Measurements from ENCODE around the gene AMDHD1.
A peak's percentile ranks its signal among the peaks of the same experiment; 100 is the strongest.

The AMDHD1 gene

GRCh38 chr12:95942524-95943329 lies 404 bp upstream of the AMDHD1 start, which contains the start of gene CCDC38:
Gene CCDC38, minus strand, starts transcription at chr12:95942614. Its CDS starts 6,105 bp downstream, at chr12:95936509.
- Histone ChIP-seq H3K27me3 (ENCODE audit: control insufficient read depth in 2 of 2, insufficient read depth in 2 of 2, low read length in 2 of 2) (no peaks in the 10 kb centered on the region), H3K27ac (ENCODE audit: low read depth in 2 of 2, low read length in 2 of 2) (peak within 1 kb of the TSS; percentile 31 to 78), H3K4me3 (ENCODE audit: low read length in 2 of 2) (peak within 1 kb of the TSS; percentile 79 to 96), H3K9ac (ENCODE audit: low read depth in 1 of 2, low read length in 2 of 2) (peak within 1 kb of the TSS; percentile 50 to 84), H3K9me3 (ENCODE audit: control insufficient read depth in 2 of 2, low read length in 2 of 2) (no peaks in the 10 kb centered on the region), H3K4me1 (ENCODE audit: control insufficient read depth in 2 of 2, insufficient read depth in 2 of 2, low read length in 2 of 2) (peaks cover 4 to 5% of the 10 kb centered on the region in 2 donors), H3K36me3 (ENCODE audit: control insufficient read depth in 2 of 2, insufficient read depth in 2 of 2, low read length in 2 of 2) (no peaks in the 10 kb centered on the region)

- H3K4me3 ChIP-seq (ENCODE audit: low read length in 2 of 2), result no peak overlapping the region
- no peaks in the 10 kb centered on the region for H3K36me3 ChIP-seq (ENCODE audit: control insufficient read depth in 2 of 2, insufficient read depth in 2 of 2, low read length in 2 of 2)
- no peak overlapping the region for H3K9ac ChIP-seq (ENCODE audit: low read depth in 1 of 2, low read length in 2 of 2)
- H3K27me3 ChIP-seq (ENCODE audit: control insufficient read depth in 2 of 2, insufficient read depth in 2 of 2, low read length in 2 of 2), result no peaks in the 10 kb centered on the region
- H3K27ac ChIP-seq (ENCODE audit: low read depth in 2 of 2, low read length in 2 of 2), result no peak overlapping the region
- H3K9me3 ChIP-seq (ENCODE audit: control insufficient read depth in 2 of 2, low read length in 2 of 2), result no peaks in the 10 kb centered on the region
- H3K4me1 ChIP-seq (ENCODE audit: control insufficient read depth in 2 of 2, insufficient read depth in 2 of 2, low read length in 2 of 2), result peaks cover 4 to 5% of the 10 kb centered on the region in 2 donors
Observed at GRCh38 chr12:95944108-95944704, 1.1 kb downstream of the AMDHD1 start.

GRCh38 chr12:95949477-95950206 lies 6.5 kb downstream of the AMDHD1 start:
- Histone ChIP-seq H3K36me3 (ENCODE audit: control insufficient read depth in 2 of 2, insufficient read depth in 2 of 2, low read length in 2 of 2) (no peaks in the 10 kb centered on the region), H3K9me3 (ENCODE audit: control insufficient read depth in 2 of 2, low read length in 2 of 2) (no peaks in the 10 kb centered on the region), H3K4me3 (ENCODE audit: low read length in 2 of 2) (no peak overlapping the region), H3K27me3 (ENCODE audit: control insufficient read depth in 2 of 2, insufficient read depth in 2 of 2, low read length in 2 of 2) (no peaks in the 10 kb centered on the region), H3K27ac (ENCODE audit: low read depth in 2 of 2, low read length in 2 of 2) (no peak overlapping the region), H3K9ac (ENCODE audit: low read depth in 1 of 2, low read length in 2 of 2) (no peak overlapping the region), H3K4me1 (ENCODE audit: control insufficient read depth in 2 of 2, insufficient read depth in 2 of 2, low read length in 2 of 2) (no peaks in the 10 kb centered on the region)

- Histone ChIP-seq H3K9ac (ENCODE audit: low read depth in 1 of 2, low read length in 2 of 2) (no peak overlapping the region), H3K27me3 (ENCODE audit: control insufficient read depth in 2 of 2, insufficient read depth in 2 of 2, low read length in 2 of 2) (no peaks in the 10 kb centered on the region), H3K4me3 (ENCODE audit: low read length in 2 of 2) (no peak overlapping the region), H3K36me3 (ENCODE audit: control insufficient read depth in 2 of 2, insufficient read depth in 2 of 2, low read length in 2 of 2) (no peaks in the 10 kb centered on the region), H3K4me1 (ENCODE audit: control insufficient read depth in 2 of 2, insufficient read depth in 2 of 2, low read length in 2 of 2) (no peaks in the 10 kb centered on the region), H3K27ac (ENCODE audit: low read depth in 2 of 2, low read length in 2 of 2) (no peak overlapping the region), H3K9me3 (ENCODE audit: control insufficient read depth in 2 of 2, low read length in 2 of 2) (no peaks in the 10 kb centered on the region)
Observed at GRCh38 chr12:95951515-95951914, 8.4 kb downstream of the AMDHD1 start.

GRCh38 chr12:95953000-95953399 lies 9.9 kb downstream of the AMDHD1 start:
- no peaks in the 10 kb centered on the region for H3K36me3 ChIP-seq (ENCODE audit: control insufficient read depth in 2 of 2, insufficient read depth in 2 of 2, low read length in 2 of 2)
- no peaks in the 10 kb centered on the region for H3K9me3 ChIP-seq (ENCODE audit: control insufficient read depth in 2 of 2, low read length in 2 of 2)
- H3K4me1 ChIP-seq (ENCODE audit: control insufficient read depth in 2 of 2, insufficient read depth in 2 of 2, low read length in 2 of 2), result no peaks in the 10 kb centered on the region
- no peak overlapping the region for H3K4me3 ChIP-seq (ENCODE audit: low read length in 2 of 2)
- H3K27ac ChIP-seq (ENCODE audit: low read depth in 2 of 2, low read length in 2 of 2), result no peak overlapping the region
- H3K9ac ChIP-seq (ENCODE audit: low read depth in 1 of 2, low read length in 2 of 2), result no peak overlapping the region
- H3K27me3 ChIP-seq (ENCODE audit: control insufficient read depth in 2 of 2, insufficient read depth in 2 of 2, low read length in 2 of 2), result no peaks in the 10 kb centered on the region

- Histone ChIP-seq H3K4me1 (ENCODE audit: control insufficient read depth in 2 of 2, insufficient read depth in 2 of 2, low read length in 2 of 2) (no peaks in the 10 kb centered on the region), H3K9me3 (ENCODE audit: control insufficient read depth in 2 of 2, low read length in 2 of 2) (no peaks in the 10 kb centered on the region), H3K9ac (ENCODE audit: low read depth in 1 of 2, low read length in 2 of 2) (no peak overlapping the region), H3K27ac (ENCODE audit: low read depth in 2 of 2, low read length in 2 of 2) (no peak overlapping the region), H3K27me3 (ENCODE audit: control insufficient read depth in 2 of 2, insufficient read depth in 2 of 2, low read length in 2 of 2) (no peaks in the 10 kb centered on the region), H3K36me3 (ENCODE audit: control insufficient read depth in 2 of 2, insufficient read depth in 2 of 2, low read length in 2 of 2) (no peaks in the 10 kb centered on the region), H3K4me3 (ENCODE audit: low read length in 2 of 2) (no peak overlapping the region)
Observed at GRCh38 chr12:95955549-95956159, 12.5 kb downstream of the AMDHD1 start.

- H3K27ac ChIP-seq (ENCODE audit: low read depth in 2 of 2, low read length in 2 of 2), result no peak overlapping the region
Observed at GRCh38 chr12:95956557-95957145, 13.5 kb downstream of the AMDHD1 start.

GRCh38 chr12:95959107-95959506 lies 16.0 kb downstream of the AMDHD1 start:
- no peaks in the 10 kb centered on the region for H3K27me3 ChIP-seq (ENCODE audit: control insufficient read depth in 2 of 2, insufficient read depth in 2 of 2, low read length in 2 of 2)
- no peaks in the 10 kb centered on the region for H3K36me3 ChIP-seq (ENCODE audit: control insufficient read depth in 2 of 2, insufficient read depth in 2 of 2, low read length in 2 of 2)

More at GRCh38 chr12:95956557-95957145, 13.5 kb downstream of the AMDHD1 start:
- H3K4me3 ChIP-seq (ENCODE audit: low read length in 2 of 2), result no peak overlapping the region
- no peaks in the 10 kb centered on the region for H3K27me3 ChIP-seq (ENCODE audit: control insufficient read depth in 2 of 2, insufficient read depth in 2 of 2, low read length in 2 of 2)
- no peaks in the 10 kb centered on the region for H3K9me3 ChIP-seq (ENCODE audit: control insufficient read depth in 2 of 2, low read length in 2 of 2)
- no peak overlapping the region for H3K9ac ChIP-seq (ENCODE audit: low read depth in 1 of 2, low read length in 2 of 2)
- no peaks in the 10 kb centered on the region for H3K4me1 ChIP-seq (ENCODE audit: control insufficient read depth in 2 of 2, insufficient read depth in 2 of 2, low read length in 2 of 2)
- H3K36me3 ChIP-seq (ENCODE audit: control insufficient read depth in 2 of 2, insufficient read depth in 2 of 2, low read length in 2 of 2), result no peaks in the 10 kb centered on the region

GRCh38 chr12:95960241-95960640 lies 17.1 kb downstream of the AMDHD1 start:
- no peaks in the 10 kb centered on the region for H3K36me3 ChIP-seq (ENCODE audit: control insufficient read depth in 2 of 2, insufficient read depth in 2 of 2, low read length in 2 of 2)
- no peaks in the 10 kb centered on the region for H3K27me3 ChIP-seq (ENCODE audit: control insufficient read depth in 2 of 2, insufficient read depth in 2 of 2, low read length in 2 of 2)
- H3K9me3 ChIP-seq (ENCODE audit: control insufficient read depth in 2 of 2, low read length in 2 of 2), result no peaks in the 10 kb centered on the region
- no peaks in the 10 kb centered on the region for H3K4me1 ChIP-seq (ENCODE audit: control insufficient read depth in 2 of 2, insufficient read depth in 2 of 2, low read length in 2 of 2)
- H3K4me3 ChIP-seq (ENCODE audit: low read length in 2 of 2), result no peak overlapping the region
- H3K27ac ChIP-seq (ENCODE audit: low read depth in 2 of 2, low read length in 2 of 2), result no peak overlapping the region
- no peak overlapping the region for H3K9ac ChIP-seq (ENCODE audit: low read depth in 1 of 2, low read length in 2 of 2)

More at GRCh38 chr12:95959107-95959506, 16.0 kb downstream of the AMDHD1 start:
- no peaks in the 10 kb centered on the region for H3K4me1 ChIP-seq (ENCODE audit: control insufficient read depth in 2 of 2, insufficient read depth in 2 of 2, low read length in 2 of 2)
- no peak overlapping the region for H3K4me3 ChIP-seq (ENCODE audit: low read length in 2 of 2)
- no peak overlapping the region for H3K27ac ChIP-seq (ENCODE audit: low read depth in 2 of 2, low read length in 2 of 2)
- H3K9me3 ChIP-seq (ENCODE audit: control insufficient read depth in 2 of 2, low read length in 2 of 2), result no peaks in the 10 kb centered on the region
- H3K9ac ChIP-seq (ENCODE audit: low read depth in 1 of 2, low read length in 2 of 2), result no peak overlapping the region
